SJCRH30 (cell line): ENCODE data around the gene RCBTB1. TPM values are rescaled to one million over a fixed set of nuclear protein-coding genes. Genes with fewer than 3 reads are reported as not detected.
A peak's percentile ranks its signal among the peaks of the same experiment; 100 is the strongest.
"Not testable (repeated sequence)": the region's sequence is repeated elsewhere in the genome, so short reads cannot be mapped to it uniquely, and the experiment has no call there.

Experiments used
- DNase-seq, 2 experiments: peaks; one replicate each; pipeline ENCODE4 v3.0.0-alpha.2; 2015 to 2020
- H3K27ac ChIP-seq: fragments of 250-450 bp; sonication (Bioruptor Pico); 2 replicates; pipeline ENCODE4 v1.5.1; 2020; ENCODE audit warnings: mild to moderate bottlenecking, moderate library complexity
- H3K27me3 ChIP-seq: fragments of 250-450 bp; sonication (Bioruptor Pico); 2 replicates; pipeline ENCODE4 v1.5.1; 2020; ENCODE audit warnings: mild to moderate bottlenecking, moderate library complexity
- H3K36me3 ChIP-seq: fragments of 250-450 bp; sonication (Bioruptor Pico); 2 replicates; pipeline ENCODE4 v1.5.1; 2020; ENCODE audit warnings: mild to moderate bottlenecking, moderate library complexity
- H3K4me1 ChIP-seq: fragments of 250-450 bp; sonication (Bioruptor Pico); 2 replicates; pipeline ENCODE4 v1.5.1; 2020; ENCODE audit warnings: mild to moderate bottlenecking, moderate library complexity
- H3K4me3 ChIP-seq: fragments of 250-450 bp; sonication (Bioruptor Pico); 2 replicates; pipeline ENCODE4 v1.5.1; 2020; ENCODE audit warnings: mild to moderate bottlenecking, moderate library complexity
- H3K9me3 ChIP-seq: fragments of 250-450 bp; sonication (Bioruptor Pico); replicated peaks from 2 replicates; pipeline ENCODE4 v1.5.1; 2020; ENCODE audit warnings: mild to moderate bottlenecking, moderate library complexity
- total RNA-seq: library from RNA; depleted of rRNA; stranded (reverse); fragments of >200 nt; shearing (Covaris generic); gene quantifications from 2 replicates; pipeline ENCODE4 v1.2.3, GENCODE V29; 2014

Gene RCBTB1
- total RNA-seq, 1 experiment from 2014 or later, result 23.4 TPM

DNA sequence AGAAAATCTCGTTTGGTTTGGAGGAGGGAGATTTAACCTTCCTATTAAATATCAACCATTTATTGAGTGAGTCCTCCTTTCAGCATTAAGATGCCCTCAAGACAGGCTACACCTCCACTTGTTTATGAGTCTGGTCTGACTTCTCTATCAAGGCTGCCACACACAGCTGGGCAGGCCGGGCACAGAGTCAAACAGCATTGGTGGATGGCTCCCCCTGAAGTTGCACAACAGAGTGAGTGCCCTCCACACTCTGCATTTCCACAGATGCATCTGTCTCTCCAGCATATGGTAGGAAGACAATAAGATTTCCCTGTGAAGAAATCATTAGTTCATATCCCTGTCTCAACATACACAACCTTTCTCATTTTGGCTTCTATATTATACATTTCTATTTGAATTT is 58.2 kb downstream of the RCBTB1 start:
- no peak for DNase-seq
- Histone ChIP-seq H3K27ac (no peak overlapping the region), H3K4me3 (no peak overlapping the region), H3K4me1 (no peaks in the 10 kb centered on the region), H3K9me3 (no peaks in the 10 kb centered on the region), H3K27me3 (no peaks in the 10 kb centered on the region), H3K36me3 (no peaks in the 10 kb centered on the region; the same call in 1 of the 2 replicates)

GRCh38 chr13:49524740-49525501 is 60.4 kb downstream of the RCBTB1 start:
- H3K27me3 ChIP-seq, result no peaks in the 10 kb centered on the region
- H3K4me3 ChIP-seq, result no peak overlapping the region
- no peak for DNase-seq
- H3K36me3 ChIP-seq, result no peaks in the 10 kb centered on the region; the same call in 1 of the 2 replicates
- no peak overlapping the region for H3K27ac ChIP-seq
- H3K9me3 ChIP-seq, result no peaks in the 10 kb centered on the region
- no peaks in the 10 kb centered on the region for H3K4me1 ChIP-seq

GRCh38 chr13:49521224-49521623 is 64.1 kb downstream of the RCBTB1 start:
- no peak overlapping the region for H3K27ac ChIP-seq
- H3K9me3 ChIP-seq, result no peaks in the 10 kb centered on the region
- H3K36me3 ChIP-seq, result no peaks in the 10 kb centered on the region
- no peaks in the 10 kb centered on the region for H3K4me1 ChIP-seq
- H3K4me3 ChIP-seq, result no peak overlapping the region
- no peaks in the 10 kb centered on the region for H3K27me3 ChIP-seq
- DNase-seq, result no peak

- Histone ChIP-seq H3K4me1 (no peaks in the 10 kb centered on the region), H3K36me3 (no peaks in the 10 kb centered on the region), H3K4me3 (no peak overlapping the region), H3K9me3 (no peaks in the 10 kb centered on the region), H3K27me3 (no peaks in the 10 kb centered on the region), H3K27ac (no peak overlapping the region)
- DNase-seq, result peak in 1 of 2 experiments; percentile 19
Measured at GRCh38 chr13:49517461-49517860, 67.9 kb downstream of the RCBTB1 start.

GRCh38 chr13:49516467-49516866 is 68.9 kb downstream of the RCBTB1 start:
- H3K9me3 ChIP-seq, result no peaks in the 10 kb centered on the region
- H3K4me3 ChIP-seq, result no peak overlapping the region
- no peaks in the 10 kb centered on the region for H3K27me3 ChIP-seq
- no peaks in the 10 kb centered on the region for H3K4me1 ChIP-seq
- no peaks in the 10 kb centered on the region for H3K36me3 ChIP-seq
- H3K27ac ChIP-seq, result no peak overlapping the region
- DNase-seq, result no peak

GRCh38 chr13:49512578-49512977 is 72.8 kb downstream of the RCBTB1 start:
- Histone ChIP-seq H3K9me3 (no peaks in the 10 kb centered on the region), H3K27me3 (no peaks in the 10 kb centered on the region)
- DNase-seq, result no peak

GRCh38 chr13:49503951-49504350 is 81.4 kb downstream of the RCBTB1 start:
- H3K9me3 ChIP-seq, result no peaks in the 10 kb centered on the region
- H3K36me3 ChIP-seq, result no peaks in the 10 kb centered on the region
- no peak for DNase-seq
- H3K4me3 ChIP-seq, result no peak overlapping the region
- H3K27me3 ChIP-seq, result no peaks in the 10 kb centered on the region
- no peak overlapping the region for H3K27ac ChIP-seq
- peaks cover 20% of the 10 kb centered on the region for H3K4me1 ChIP-seq

More at GRCh38 chr13:49512578-49512977, 72.8 kb downstream of the RCBTB1 start:
- H3K27ac ChIP-seq, result no peak overlapping the region
- H3K36me3 ChIP-seq, result no peaks in the 10 kb centered on the region
- no peaks in the 10 kb centered on the region for H3K4me1 ChIP-seq
- H3K4me3 ChIP-seq, result no peak overlapping the region

DNA sequence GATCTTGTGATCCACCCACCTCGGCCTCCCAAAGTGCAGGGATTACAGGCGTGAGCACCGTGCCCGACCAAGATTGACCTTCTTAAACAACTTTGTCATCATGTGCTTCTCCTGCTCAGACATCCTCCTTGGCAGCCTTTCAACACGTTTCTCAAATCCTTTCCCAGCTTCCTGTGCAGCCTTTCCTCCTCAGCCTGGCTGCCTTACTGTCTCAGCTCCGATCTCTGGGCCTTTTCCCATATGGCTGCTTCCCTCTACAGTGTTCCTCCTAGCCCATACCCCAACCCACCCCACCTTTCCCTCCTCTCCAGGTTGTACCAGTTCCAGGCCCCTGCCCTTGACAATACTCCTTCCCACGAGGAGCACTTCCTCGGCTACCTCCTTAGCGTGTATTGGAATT is 82.4 kb downstream of the RCBTB1 start:
- H3K4me3 ChIP-seq, result no peak overlapping the region
- peaks cover 20% of the 10 kb centered on the region for H3K4me1 ChIP-seq
- no peaks in the 10 kb centered on the region for H3K9me3 ChIP-seq
- no peak for DNase-seq
- H3K27me3 ChIP-seq, result no peaks in the 10 kb centered on the region
- H3K27ac ChIP-seq, result no peak overlapping the region
- H3K36me3 ChIP-seq, result no peaks in the 10 kb centered on the region

DNA sequence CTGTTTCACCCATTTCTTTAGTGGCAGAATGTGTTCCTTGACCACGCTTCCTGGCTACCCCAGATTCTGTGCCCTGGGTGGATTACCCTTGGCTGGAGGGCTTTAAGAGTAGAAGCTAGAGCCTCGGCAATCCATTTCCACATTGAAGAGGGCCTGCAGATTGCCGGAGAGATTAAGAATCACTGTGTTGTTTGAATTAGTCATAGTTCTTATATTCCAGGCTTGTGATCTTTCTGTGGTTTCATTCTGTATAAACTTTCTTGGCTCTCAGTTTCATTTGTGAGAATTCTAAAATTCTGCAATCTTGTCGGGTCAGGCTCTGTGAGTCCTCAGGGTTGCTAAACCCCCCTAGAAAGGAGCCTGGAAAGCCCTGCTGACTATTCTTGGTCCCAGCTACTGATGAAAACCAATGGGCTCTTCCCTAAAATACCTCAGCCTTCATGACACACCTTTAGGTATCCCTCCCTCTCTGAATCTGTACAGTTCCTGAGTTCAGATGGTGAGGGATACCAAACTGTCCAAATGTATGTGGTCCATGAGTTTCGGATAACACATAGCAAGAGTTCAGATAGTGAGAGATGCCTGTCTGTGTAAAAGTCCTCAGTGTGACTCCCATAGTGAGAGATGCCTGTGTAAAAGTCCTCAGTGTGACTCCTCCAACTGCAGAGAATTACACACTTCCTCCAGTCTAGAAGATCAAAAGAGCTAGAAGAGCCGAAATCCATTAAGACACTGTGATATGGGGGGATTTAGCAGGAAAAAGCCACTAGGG is 85.3 kb downstream of the RCBTB1 start:
- peak; percentile 47 to 66 for DNase-seq
- Histone ChIP-seq H3K36me3 (no peaks in the 10 kb centered on the region), H3K27ac (peak overlapping the region; percentile 50), H3K4me3 (peak overlapping the region; percentile 12), H3K4me1 (peaks cover 14% of the 10 kb centered on the region), H3K27me3 (no peaks in the 10 kb centered on the region), H3K9me3 (no peaks in the 10 kb centered on the region)

- DNase-seq, result no peak
- Histone ChIP-seq H3K36me3 (no peaks in the 10 kb centered on the region), H3K4me3 (no peak overlapping the region), H3K9me3 (no peaks in the 10 kb centered on the region), H3K27ac (no peak overlapping the region), H3K27me3 (no peaks in the 10 kb centered on the region), H3K4me1 (peaks cover 14% of the 10 kb centered on the region)
Measured at GRCh38 chr13:49498206-49498605, 87.2 kb downstream of the RCBTB1 start.

- H3K27ac ChIP-seq, result no peak overlapping the region
- no peaks in the 10 kb centered on the region for H3K9me3 ChIP-seq
- DNase-seq, result no peak
- peaks cover 14% of the 10 kb centered on the region for H3K4me1 ChIP-seq
- H3K36me3 ChIP-seq, result no peaks in the 10 kb centered on the region
- H3K4me3 ChIP-seq, result no peak overlapping the region
- H3K27me3 ChIP-seq, result no peaks in the 10 kb centered on the region
Measured at GRCh38 chr13:49497272-49497671, 88.1 kb downstream of the RCBTB1 start.

DNA sequence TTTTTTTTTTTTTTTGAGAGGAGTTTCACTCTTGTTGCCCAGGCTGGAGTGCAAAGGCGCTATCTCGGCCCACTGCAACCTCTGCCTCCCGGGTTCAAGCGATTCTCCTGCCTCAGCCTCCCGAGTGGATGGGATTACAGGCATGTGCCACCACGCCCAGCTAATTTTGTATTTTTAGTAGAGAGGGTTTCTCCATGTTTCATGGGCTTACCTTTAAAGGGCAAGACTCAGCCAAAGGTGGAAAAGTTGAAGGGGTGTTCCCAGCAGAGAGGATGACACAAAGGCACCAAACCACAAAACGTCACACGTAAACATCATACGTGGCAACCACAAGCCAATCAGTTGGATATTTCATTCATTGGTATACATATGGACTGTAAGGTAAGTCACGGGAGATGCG is 88.5 kb downstream of the RCBTB1 start:
- not testable (repeated sequence) for H3K27ac ChIP-seq, DNase-seq, H3K4me3 ChIP-seq, H3K9me3 ChIP-seq, H3K36me3 ChIP-seq, H3K27me3 ChIP-seq
- H3K4me1 ChIP-seq, result peaks cover 14% of the 10 kb centered on the region

GRCh38 chr13:49495783-49496762 is 89.3 kb downstream of the RCBTB1 start, which contains the start of gene PHF11:
Gene PHF11 (plus strand): TSS chr13:49495953. CDS start chr13:49496002, 49 bp downstream.
- Histone ChIP-seq H3K27me3 (no peaks in the 10 kb centered on the region), H3K4me1 (peaks cover 14% of the 10 kb centered on the region), H3K9me3 (no peaks in the 10 kb centered on the region), H3K36me3 (0 out of 2 replicates have a peak, but pooled peaks cover 3% of the 10 kb centered on the region), H3K4me3 (no peak within 1 kb of the TSS), H3K27ac (no peak within 1 kb of the TSS)
- no peak for DNase-seq

DNA sequence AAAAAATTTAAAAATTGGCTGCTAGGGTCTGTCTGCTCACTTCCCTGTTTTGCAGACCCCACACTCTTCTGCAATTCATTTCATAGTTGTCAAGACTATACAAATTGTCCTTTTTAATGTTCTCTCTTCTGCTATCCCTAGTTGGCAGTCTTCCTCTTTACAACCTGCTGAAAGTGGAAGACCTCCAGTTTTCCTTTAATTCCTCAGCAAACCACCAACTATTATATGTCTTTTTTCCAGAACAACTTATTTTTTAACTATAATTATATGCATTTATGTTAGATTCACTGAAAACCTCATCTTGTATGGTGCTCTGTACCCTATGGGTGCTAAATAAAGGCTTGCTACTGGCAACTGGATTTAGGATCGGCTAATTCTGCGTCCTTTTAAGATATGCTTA is 90.7 kb downstream of the RCBTB1 start:
- Histone ChIP-seq H3K4me1 (peaks cover 6% of the 10 kb centered on the region), H3K4me3 (no peak overlapping the region), H3K9me3 (no peaks in the 10 kb centered on the region), H3K27ac (no peak overlapping the region), H3K27me3 (no peaks in the 10 kb centered on the region), H3K36me3 (0 out of 2 replicates have a peak, but pooled peaks cover 3% of the 10 kb centered on the region)
- no peak for DNase-seq
